AG04449 (cell line): ENCODE results near the gene GLS.
"Not testable (repeated sequence)": the region's sequence is repeated elsewhere in the genome, so short reads cannot be mapped to it uniquely, and the experiment has no call there.

Experiments
- CTCF ChIA-PET: fragments of 350-600 bp; formaldehyde crosslinking; extraction: SDS; loops from one replicate; lab custom pipeline; 2021; ENCODE audit warnings: antibody characterized with exemption; lab: Yijun Ruan, JAX
- POLR2A ChIA-PET: fragments of 400-600, 350-600 bp; formaldehyde crosslinking; extraction: SDS; loops from one replicate; lab custom pipeline; 2020; ENCODE audit warnings: antibody characterized with exemption, inconsistent platforms; lab: Yijun Ruan, JAX
- DNase-seq: peaks from one replicate; pipeline ENCODE4 v3.0.0-alpha.2; 2010; ENCODE audit warnings: low read depth, low spot score
- H3K4me3 ChIP-seq: 2 replicates; pipeline ENCODE4 v1.5.1; 2011; ENCODE audit warnings: low read depth, mild to moderate bottlenecking, control low read depth, low read length
- TF ChIP-seq, protein P1 (sequence below): IDR thresholded peaks from one replicate; pipeline ENCODE4 v1.5.1; 2011; ENCODE audit warnings: mild to moderate bottlenecking, moderate library complexity, low read length, control low read depth, inconsistent platforms; ENCODE audit not compliant: insufficient read depth; ENCODE audit errors: missing control alignments

The GLS gene

GRCh38 chr2:190953257-190953656 is 72.6 kb downstream of the GLS start:
- ChIA-PET POLR2A (interaction anchor here (1.0 kb wide), 1 partner anchor 31 kb away, joined by 3 read pairs; no protein-coding TSS in a partner anchor), CTCF (interaction anchor here (0.7 kb wide), 1 partner anchor 301 kb away, joined by 3 read pairs; no protein-coding TSS in a partner anchor)
- no peak overlapping the region for H3K4me3 ChIP-seq
- TF ChIP-seq, protein P1, sequence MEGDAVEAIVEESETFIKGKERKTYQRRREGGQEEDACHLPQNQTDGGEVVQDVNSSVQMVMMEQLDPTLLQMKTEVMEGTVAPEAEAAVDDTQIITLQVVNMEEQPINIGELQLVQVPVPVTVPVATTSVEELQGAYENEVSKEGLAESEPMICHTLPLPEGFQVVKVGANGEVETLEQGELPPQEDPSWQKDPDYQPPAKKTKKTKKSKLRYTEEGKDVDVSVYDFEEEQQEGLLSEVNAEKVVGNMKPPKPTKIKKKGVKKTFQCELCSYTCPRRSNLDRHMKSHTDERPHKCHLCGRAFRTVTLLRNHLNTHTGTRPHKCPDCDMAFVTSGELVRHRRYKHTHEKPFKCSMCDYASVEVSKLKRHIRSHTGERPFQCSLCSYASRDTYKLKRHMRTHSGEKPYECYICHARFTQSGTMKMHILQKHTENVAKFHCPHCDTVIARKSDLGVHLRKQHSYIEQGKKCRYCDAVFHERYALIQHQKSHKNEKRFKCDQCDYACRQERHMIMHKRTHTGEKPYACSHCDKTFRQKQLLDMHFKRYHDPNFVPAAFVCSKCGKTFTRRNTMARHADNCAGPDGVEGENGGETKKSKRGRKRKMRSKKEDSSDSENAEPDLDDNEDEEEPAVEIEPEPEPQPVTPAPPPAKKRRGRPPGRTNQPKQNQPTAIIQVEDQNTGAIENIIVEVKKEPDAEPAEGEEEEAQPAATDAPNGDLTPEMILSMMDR = no peak
- no peak for DNase-seq

DNA sequence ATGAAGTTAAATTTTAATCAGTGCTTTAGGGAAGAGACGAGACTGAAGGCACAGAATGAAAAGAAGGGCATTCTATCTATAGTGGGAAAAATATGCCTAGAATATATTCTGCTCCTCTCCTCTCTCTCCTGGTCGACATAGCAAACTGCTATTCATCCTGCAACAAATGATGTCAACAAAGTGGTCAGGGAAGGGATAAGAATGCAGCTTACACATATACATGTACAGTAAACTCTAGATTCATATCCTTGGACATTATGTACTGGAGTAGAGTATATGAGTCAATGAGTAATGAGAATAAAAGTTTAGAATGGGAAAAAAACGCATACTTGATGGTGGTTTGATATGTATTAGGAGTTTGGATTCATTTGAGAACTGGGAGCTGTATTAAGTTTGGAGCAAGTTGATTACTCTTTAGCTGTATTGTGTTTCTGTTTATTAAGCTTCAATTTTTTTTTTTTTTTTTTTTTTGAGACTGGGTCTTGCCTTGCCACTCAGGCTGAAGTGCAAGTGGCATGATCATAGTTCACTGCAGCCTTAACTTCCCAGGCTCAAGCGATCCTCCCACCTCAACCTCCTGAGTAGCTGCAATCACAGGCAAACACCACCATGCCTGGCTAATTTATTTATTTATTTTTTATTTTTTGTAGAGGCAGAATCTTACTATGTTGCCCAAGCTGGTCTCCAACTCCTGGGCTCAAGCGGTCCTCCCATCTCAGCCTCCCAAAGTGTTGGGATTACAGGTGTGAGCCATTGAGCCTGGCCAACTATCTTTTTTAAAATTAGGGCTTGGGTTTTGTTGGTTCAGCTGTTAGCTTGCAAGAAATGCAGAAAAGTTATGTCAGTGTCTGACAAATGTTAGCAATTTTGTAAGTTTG is 79.5 kb downstream of the GLS start:
- TF ChIP-seq, protein P1 = no peak
- no peak for DNase-seq
- H3K4me3 ChIP-seq = no peak overlapping the region
- ChIA-PET POLR2A (no interaction called here), CTCF (interaction anchor here (0.9 to 2.2 kb wide), 2 partner anchors 176 to 180 kb away, joined by 3 to 8 read pairs; no protein-coding TSS in a partner anchor)

GRCh38 chr2:190961117-190961516 is 80.5 kb downstream of the GLS start:
- DNase-seq, H3K4me3 ChIP-seq, POLR2A ChIA-PET: not testable (repeated sequence)
- CTCF ChIA-PET = interaction anchor here (1.6 to 2.2 kb wide), 2 partner anchors 111 to 177 kb away, joined by 3 to 8 read pairs; no protein-coding TSS in a partner anchor

GRCh38 chr2:190961918-190962487 is 81.4 kb downstream of the GLS start:
- CTCF ChIA-PET = interaction anchor here (0.7 to 1.6 kb wide), 6 partner anchors 10 to 193 kb away, joined by 3 to 4 read pairs (median 3); no protein-coding TSS in a partner anchor
- no peak for DNase-seq
- no peak overlapping the region for H3K4me3 ChIP-seq
- TF ChIP-seq, protein P1 = no peak
- POLR2A ChIA-PET = no interaction called here

- TF ChIP-seq, protein P1 = no peak
- ChIA-PET POLR2A (no interaction called here), CTCF (interaction anchor here (0.6 to 1.7 kb wide), 6 partner anchors 9 to 49 kb away, joined by 3 to 4 read pairs (median 4); no protein-coding TSS in a partner anchor)
- DNase-seq = no peak
- no peak overlapping the region for H3K4me3 ChIP-seq
These were observed 82.5 kb downstream of the GLS start for GRCh38 chr2:190963088-190963487.

DNA sequence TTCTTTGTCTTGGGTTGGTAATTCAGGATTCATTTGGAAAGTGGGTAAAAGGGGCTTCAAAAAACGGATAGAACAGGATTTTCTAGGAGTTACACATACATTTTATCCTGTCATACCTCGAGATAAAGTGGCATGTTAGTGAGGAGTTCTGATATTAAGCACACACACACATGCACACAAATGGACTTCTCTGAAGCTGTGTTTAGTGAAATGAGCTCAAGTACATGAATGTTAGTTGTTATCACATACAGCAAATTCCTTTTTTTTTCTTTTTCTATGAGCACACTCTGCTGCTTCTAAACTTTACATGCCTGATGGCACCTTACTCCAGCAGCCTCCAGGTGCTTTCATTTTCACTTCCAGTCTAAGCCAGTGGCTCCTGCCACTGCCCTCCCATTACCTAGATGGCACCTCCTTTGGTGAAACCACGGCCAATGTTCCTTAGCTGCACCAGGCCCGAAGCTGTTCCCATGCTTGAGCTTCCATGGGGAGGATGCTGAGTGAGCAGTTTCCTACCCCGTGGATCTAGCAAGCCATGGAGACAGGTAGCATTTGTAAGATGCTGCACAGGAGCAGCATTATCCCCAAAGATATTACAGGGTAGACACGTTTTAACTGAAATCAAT is 83.7 kb downstream of the GLS start:
- CTCF ChIA-PET = interaction anchor here (1.2 to 1.7 kb wide), 4 partner anchors 10 to 32 kb away, joined by 3 to 4 read pairs (median 4); no protein-coding TSS in a partner anchor
- TF ChIP-seq, protein P1 = no peak
- POLR2A ChIA-PET = no interaction called here
- DNase-seq = no peak
- H3K4me3 ChIP-seq = no peak overlapping the region
